Erythroblast (primary cell): ENCODE data around the gene RNF166.

Experiments used
- GATA1 ChIP-seq: IDR thresholded peaks from 2 replicates; pipeline ENCODE4 v1.6.1; 2011; ENCODE audit warnings: low read depth, mild to moderate bottlenecking, control low read depth, low read length, moderate library complexity
- POLR2A ChIP-seq: IDR thresholded peaks from 2 replicates; pipeline ENCODE4 v1.6.1; 2011; ENCODE audit warnings: mild to moderate bottlenecking, low read length

- TF ChIP-seq POLR2A (no peak), GATA1 (no peak)
These were observed 18.0 kb downstream of the RNF166 start for GRCh38 chr16:88688013-88688778.
